GM21447 (cell line): ENCODE results near the gene ZNF423.
"Not testable (repeated sequence)": the region's sequence is repeated elsewhere in the genome, so short reads cannot be mapped to it uniquely, and the experiment has no call there.

Experiments used
- ATAC-seq: cut with Tn5 transposase; IDR thresholded peaks from one replicate; pipeline ENCODE4 v1.9.1; 2021; ENCODE audit not compliant: unreplicated experiment

The ZNF423 gene

DNA sequence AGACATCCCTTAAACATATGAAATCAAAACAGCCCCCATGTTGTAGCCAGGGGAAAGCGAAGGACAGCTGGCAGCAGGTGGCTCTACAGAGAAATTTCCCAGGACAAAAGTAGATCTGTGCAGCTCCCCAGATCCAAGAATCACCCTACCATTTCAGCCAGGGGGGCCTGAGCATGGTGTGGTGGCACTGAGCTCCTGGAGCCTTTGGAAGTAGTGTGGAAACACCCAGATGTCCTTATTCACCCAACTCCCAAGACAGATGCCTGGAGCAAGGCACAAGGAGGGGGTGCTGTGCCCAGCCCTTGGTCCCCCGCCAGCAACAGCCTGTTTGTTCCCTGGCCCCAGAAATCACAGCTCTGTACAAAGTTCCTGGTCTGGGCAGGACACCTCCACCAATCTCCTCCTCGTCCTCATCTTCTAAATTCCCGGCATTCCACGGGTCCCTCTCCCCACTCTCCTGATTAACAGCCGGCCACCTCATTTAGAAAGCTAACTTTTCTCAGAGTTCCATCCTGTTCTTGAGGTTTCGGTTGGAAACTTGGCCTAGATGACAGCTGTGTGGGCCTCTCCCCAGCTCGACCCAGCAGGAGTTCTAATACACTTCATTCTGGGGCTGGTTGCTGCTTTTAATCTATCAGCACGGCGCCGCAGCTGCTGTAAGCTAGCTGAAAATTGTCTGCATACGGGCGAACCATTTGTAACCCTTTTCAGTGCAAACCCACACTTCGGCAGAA, 291.2 kb downstream of the ZNF423 start:
- ATAC-seq: no peak

DNA sequence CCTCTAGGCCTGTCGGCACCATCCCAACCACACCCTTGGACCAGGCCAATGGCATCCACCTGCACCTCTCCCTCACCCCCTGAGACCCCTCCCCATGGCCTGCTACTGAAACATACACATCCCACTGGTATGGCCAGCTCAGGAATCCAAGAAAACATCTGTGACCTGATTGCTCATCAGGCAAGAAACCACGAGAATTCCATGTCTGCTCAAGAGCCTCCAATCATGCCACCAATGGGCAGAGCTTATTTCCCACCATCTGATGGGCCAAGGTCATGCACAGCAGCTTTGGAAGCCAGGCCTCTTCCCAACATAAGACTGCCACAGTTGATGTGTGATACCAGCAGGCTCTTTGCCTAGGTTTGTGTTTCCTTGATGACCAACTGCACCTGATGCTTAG, 292.2 kb downstream of the ZNF423 start:
- no peak for ATAC-seq

DNA sequence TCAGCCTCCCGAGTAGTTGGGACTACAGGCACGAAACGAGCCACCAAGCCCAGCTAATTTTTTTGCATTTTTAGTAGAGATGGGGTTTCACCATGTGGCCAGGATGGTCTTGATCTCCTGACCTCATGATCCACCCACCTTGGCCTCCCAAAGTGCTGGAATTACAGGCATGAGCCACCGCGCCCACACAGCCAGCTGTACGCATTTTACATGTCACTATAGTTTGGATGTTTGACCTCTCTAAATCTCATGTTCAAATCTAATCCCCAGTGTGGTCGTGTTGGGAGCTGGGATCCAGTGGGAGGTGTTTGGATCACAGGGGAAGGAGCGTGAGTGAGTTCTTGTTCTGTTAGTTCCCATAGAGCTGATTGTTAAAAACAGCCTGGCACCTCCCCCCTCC, 293.0 kb downstream of the ZNF423 start:
- ATAC-seq: not testable (repeated sequence)

DNA sequence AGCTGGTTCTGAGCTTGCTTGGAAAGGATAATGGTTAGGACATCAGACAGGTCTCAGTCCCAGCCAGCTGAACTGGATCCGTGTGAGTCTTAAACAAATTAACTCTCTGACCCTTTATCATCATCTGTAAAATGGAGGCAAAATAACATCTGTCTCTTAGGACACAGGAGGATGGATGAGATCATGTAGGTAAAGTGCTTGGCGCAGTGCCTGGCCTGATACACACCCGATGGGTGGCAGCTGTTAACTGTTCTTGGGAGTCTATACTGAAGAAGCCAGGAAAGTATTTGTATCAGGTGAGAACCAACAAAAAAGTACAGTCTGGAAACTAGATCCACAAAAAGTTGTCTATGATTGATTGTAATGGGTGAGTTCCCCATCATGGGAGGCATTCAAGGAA, 293.7 kb downstream of the ZNF423 start:
- ATAC-seq: no peak

DNA sequence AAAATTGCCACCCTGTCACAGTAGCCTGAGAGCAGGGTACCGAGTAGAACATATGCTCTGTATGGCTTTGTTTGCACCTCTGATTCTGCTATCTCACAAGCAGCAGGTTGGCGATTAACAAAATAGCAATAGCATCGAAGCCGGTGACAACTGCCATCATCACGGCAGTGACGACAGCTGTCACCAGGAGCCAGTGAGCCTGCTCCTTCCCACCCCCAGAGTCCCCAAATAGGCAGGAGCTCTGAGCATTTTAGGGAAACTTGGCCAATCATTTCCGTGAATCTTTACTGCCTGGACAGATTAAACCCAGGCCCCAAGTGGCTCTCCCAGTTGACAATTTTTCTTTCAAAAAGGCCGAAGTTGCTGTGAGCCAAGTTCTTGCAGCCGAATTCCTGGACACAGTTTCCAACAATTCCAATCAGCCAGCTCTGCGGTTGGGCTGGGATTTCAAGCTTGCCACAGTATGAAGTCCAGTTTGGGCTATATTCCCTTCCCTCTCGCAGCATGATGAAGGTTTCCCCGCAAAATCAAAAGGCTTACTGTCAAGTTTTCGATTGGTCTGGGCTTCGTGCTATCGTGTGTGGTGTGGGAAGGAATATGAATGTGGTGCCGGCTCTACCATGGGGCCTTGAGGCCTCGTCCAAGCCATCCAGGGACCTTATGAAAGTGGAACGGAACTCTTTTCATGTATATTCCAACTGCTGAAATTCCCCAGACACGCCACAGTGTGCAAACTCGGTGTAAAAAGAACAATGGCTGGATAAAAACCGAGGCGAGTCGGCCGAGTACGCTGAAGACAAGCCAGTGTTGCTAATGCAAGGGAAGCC, 295.7 kb downstream of the ZNF423 start:
- ATAC-seq: no peak

DNA sequence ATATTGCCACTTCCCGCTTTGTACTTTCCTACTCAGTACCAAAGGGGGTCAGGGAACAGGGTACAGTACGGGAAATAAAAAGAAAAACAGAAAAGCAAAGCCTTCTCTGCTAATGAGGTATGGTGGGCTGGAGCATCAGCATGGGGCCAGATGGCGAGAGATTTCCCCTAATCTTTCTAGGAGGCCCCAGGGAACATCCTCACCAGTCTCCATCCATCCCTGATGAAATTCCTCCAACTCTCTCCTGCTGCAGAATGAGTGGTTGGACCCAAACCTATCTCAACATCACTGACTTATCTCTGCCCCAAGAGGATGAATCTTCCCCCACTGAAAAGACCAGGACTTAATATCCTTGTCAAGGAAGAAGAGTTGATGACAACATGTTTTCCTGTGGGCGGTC, 296.7 kb downstream of the ZNF423 start:
- no peak for ATAC-seq

DNA sequence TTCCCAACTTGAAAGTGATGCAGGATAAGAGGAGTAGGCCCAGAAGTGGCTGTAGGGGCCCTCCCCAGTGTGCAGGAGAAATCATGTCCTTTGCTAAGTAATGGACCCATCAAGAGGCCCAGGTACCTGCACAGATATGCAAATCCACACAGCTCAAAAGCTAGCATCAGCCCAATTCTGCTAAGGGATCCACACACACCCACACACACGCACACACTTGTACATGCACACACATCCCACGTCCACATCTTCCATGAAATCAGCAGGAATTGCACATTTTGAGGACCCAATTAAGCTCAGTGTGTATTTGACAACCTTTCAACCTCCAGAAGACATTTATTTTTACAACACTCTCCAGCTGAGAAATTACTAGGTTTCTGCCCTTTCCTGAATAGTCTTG, 297.5 kb downstream of the ZNF423 start:
- ATAC-seq: no peak

DNA sequence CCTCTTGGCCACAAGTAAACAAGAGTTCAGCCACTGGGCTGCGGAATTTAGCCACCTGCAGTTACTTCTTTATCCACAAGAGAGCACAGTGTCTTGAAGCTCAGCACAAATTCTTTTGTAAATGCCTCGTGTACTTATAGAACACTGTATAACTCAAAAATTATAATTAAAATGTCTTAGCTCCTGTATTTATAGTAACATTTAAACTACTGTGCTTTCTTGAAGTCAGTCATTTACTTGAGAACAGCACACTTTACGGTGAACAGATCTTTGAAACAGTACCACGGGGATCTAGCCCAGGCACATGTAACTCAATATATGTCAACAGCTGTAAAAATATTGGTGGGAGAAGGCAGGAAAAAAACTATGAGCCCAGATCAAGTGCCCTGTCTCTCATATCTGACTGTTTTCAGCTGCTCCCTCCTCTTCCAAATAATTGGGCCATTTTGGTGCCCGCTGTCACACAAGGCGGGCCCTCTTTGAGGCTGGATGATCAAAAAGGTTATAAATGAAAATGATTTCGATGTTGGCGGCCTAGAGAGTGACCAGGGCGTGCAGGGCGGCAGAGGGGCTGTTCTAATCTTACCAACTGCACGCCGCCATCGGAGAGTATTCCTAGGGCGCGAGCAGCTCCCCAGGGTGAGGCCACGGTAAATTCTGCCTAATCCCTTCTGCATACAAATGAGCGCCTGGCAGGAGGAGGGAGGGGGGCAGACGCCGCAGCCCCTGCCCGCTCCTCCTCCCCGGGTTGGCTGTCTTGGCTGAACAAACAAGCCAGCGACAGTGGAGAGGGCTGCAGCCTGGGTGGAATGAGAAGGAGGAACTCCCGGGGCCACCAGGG, 299.1 kb downstream of the ZNF423 start:
- no peak for ATAC-seq

DNA sequence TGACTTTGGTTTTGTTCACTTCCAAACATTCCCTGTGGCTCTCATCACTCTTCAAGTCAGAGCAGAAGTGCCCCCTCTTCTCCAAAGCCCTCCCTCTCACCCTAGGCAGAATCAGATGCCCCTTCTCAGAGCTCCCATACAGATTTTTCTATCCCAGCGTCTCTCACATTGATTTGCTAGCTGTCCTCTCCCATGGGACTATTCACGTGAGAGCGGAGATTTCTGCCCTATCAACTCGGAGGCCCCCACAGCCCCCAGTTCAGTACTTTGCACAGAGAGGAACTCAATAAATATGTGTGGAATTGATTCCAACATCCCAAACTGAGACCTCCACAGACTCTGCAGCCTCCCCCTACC, 299.7 kb downstream of the ZNF423 start:
- no peak for ATAC-seq

DNA sequence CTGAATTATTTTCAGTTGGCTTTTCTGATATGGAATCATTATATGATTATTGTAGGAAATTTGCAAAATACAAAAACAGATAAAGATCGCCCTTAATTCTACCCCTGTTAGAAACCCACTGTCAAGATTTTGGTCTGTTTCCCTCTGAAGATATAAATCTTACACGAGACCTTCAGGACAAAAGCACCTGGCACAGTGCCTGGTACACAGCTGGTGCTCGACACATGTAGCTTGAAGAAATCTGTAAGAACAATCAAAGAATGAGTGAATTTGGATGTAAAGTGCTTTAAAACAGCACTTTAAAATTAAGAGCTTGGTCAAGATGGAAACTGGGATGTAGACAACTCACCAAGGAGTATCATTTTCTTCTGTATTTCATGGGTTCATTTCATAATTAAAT, 301.2 kb downstream of the ZNF423 start:
- no peak for ATAC-seq

DNA sequence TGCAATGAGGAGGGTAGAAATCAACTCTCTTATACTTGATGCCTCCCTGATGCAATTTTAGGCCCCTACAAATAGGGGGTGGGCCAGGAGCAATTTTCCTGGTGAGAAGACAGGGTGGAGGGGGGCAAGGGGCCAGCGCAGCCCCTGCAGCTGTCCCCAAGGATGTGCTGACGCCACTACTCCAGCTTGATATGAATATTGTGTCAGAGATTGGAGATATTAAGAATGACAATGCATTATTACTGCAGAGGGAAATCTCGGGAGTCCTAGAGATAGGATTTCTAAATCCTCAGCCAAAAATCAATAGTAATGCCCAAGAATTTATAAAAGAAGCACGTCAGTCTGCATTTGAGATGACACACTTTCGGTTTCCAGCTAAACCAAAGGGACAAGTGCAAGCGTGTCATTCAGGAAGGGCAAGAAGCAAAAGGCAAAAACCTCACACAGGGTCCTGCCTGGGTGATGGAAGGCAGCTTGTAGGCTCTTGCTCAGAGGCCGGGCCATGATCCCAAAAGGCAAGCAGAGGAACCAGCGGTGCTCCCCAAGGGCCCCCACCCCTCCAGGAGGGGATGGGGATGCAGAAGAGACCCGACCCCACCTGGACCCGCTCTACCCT, 303.5 kb downstream of the ZNF423 start:
- ATAC-seq: no peak

DNA sequence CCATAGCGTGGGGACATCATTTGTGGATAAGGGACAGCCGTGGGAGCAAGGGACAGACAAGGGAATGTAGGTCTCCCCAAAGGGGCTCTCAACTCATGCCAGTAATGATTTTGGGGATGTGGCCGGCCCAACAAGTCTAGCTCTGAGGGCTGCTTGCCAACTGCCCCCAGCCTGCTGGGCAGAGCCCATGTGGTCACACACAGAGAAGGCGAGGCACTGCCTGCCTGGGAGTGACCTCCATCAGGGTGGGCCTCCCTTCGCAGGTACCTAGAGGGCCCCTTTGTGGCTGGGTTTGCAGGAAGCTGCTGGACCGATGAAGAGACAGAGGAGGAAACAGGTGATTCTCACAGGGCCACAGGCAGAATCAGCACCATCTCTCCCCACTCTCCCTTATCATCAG, 305.2 kb downstream of the ZNF423 start:
- ATAC-seq: no peak

DNA sequence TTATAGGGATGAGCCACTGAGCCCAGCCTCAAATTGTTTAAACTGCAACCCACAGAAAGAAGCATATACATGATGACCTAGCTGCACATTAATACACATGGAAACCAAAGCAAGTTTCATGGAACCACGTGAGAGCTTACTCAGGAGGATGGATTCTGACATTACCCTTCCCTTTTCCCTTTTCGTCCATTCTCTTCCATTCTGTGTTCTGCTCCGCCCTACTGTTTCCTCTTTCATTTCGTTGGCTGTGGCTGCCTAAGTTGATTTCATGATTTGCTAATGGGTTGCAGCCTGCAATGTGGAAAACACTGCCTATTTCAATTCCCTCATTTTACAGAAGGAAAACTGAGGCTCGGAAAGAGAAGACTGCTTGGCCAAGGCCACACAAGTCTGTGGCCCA, 305.8 kb downstream of the ZNF423 start:
- ATAC-seq: no peak

DNA sequence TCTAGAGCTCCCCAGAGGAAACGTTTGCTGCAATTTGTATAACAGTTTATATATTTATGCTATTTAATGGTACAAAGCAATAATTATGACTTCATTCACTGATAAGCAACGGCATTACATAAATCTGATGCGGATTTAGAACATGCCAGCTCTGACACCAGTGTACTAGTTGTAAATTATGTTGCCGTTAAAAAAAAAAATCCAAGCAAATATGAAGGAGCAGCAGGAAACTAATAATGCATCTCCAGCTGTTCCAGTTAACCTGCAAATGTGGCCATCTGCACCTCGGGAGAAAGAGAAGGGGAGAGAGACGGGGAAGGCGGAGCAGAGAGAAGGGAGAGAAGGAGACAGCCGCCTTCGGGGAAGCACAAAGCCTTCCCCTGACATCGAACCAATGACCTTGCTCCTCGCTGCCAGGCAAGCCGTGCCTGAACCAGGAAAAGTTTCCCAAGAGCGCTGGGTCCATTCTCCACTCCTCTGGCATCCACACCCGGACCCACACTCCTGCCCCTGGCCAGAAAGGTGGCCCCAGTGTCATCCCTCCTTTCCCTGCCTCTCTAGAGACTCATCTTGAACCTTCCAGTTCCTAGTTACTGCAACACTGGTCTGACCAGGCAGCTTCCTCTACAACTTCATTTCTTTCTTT, 307.5 kb downstream of the ZNF423 start:
- no peak for ATAC-seq

DNA sequence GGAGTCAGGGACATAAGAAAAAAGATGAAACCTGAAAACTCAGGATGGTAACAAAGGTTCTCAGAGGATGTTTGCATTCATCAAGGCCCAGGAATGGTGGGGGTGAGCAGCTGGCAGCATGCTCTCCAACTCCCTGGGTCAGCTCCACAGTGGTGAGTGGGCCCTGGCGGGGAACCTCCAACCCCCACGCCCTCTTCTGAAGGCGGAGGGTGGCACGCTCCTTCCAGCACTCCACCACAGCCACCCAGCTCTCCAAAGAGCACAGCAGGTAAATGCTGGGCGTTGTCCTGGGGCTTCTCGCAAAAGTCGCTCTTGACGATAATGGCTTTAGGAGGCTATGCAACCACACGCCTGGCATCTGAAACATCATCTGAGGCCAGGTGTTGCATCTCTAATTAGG, 308.5 kb downstream of the ZNF423 start:
- no peak for ATAC-seq

DNA sequence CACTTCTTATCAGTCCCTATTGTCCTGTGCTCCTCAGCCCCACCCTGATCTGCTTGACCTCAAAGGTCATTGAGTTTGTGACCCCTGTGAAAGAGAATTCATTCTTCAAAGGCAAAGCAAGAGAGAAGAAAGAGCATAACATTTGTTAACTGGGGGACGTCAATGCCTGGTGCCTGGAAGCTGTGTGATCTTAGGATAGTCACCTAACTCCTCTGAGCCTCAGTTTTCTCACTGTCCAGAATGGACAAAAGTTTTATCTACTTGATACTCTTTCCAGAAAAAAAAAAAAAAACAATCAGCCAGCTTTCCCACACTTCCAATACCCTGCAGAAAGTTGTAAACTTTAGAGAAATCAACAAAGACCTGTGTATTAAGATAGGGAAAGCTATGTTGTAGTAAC, 309.2 kb downstream of the ZNF423 start:
- ATAC-seq: no peak

DNA sequence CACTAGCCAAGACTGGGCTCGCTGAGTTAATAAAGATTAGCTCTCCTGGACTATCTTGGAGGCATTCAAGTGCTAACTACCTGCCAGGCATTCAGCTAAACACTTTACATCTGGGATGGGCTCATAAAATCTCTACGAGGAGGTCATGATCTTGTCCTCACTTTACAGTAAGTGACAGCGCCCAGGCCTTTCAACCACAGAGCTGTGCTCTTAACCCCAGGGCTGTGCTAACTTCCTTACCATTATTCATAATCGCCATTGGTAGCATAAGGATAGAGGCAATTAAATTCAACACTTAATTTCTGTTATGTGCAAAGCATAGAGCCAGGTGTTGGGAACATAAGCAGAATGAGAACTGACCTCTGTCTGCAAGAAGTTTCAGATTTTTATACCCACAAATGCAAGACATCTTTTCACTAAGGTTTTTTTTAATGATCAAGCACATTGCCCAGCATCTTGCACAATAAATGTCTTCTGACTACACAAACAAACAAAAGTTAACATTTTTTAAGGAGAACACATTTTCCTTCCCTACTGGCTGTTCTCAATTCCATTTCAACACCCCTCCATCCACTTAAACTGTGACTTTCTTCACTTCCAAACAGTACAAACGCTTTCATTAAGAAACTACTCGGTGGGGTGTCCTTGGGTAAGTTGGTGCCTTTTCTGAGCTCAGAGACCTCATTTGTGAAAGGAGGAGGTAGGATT, 310.0 kb downstream of the ZNF423 start:
- ATAC-seq: no peak

DNA sequence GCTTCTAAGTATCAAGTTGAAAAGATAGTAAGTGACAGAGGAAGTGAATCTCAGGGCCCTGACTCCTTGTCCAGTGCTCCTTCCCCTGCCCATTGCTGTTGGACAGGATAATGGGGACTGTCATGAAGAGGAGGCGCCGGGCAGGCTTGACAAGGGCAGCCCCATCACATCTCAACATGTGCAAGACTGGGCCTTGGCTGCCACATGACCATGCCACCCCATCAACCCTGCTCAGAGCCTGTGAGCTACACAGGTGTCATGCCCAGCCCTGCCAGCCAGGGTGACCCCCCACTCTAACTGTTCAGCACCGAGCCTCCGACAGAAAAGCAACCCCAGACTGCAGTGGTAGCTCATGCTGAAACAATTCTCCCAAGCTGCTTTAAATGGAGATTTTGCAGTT, 310.7 kb downstream of the ZNF423 start:
- ATAC-seq: no peak

DNA sequence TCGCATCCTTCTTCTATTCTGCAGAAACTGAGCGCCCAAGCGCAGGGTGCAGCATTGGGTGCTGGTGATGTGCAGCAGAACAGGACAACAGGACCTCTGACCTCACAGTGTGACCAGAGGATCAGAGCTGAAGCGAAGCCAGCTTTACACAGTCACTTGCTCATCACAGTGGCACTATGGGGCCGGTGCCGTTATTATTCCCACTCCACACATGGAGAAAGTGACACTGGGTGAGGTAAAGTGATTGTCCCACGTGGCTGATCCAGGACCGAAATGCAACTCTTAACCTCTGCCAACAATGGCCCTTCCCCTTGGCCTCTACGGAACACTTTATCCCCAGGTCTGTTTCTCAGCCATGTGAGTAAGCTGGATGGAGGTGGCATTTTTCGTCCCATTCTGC, 311.1 kb downstream of the ZNF423 start:
- ATAC-seq: no peak

DNA sequence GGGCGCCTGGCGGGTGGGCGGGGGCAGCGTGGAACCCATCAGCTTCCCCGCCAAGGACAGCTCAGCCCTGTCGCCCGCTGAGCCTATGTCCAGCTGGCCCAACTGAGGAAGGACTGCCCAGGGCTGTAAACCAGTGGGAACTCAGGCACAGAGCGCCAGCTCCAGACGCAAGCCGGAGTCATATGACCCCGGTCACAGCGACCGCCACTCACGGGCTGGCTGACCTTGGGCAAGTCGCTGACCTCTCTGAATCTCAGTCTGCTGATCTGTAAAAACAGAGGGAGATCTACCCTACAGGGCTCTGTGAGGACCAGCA, 312.3 kb downstream of the ZNF423 start:
- no peak for ATAC-seq
